VCaP (cell line): ENCODE results near the gene TCF12.

ENCODE experiments used
- H3K27ac ChIP-seq: fragments of 450-650 bp; 2 replicates; pipeline ENCODE4 v1.5.1; 2017
- TF ChIP-seq, protein P1 (sequence below): fragments of 450-650 bp; conservative IDR thresholded peaks from 2 replicates; pipeline ENCODE4 v1.5.1; 2017; ENCODE audit warnings: mild to moderate bottlenecking, moderate library complexity

The TCF12 gene

DNA sequence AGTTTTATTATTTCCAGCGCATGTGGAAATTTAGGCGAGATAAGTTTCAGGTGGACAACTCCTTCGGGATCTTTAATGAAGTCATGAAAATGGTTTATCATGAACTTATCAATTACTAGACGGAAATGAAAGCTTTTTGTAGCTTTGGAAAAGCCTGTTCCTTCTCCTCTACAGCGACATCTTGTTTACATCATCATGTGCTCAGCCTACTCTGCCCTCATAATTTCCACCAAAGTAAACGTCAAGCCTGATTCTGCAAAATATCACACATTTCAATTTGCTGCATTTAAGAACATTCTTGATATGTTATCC, 393.5 kb downstream of the TCF12 start:
- TF ChIP-seq, protein P1, sequence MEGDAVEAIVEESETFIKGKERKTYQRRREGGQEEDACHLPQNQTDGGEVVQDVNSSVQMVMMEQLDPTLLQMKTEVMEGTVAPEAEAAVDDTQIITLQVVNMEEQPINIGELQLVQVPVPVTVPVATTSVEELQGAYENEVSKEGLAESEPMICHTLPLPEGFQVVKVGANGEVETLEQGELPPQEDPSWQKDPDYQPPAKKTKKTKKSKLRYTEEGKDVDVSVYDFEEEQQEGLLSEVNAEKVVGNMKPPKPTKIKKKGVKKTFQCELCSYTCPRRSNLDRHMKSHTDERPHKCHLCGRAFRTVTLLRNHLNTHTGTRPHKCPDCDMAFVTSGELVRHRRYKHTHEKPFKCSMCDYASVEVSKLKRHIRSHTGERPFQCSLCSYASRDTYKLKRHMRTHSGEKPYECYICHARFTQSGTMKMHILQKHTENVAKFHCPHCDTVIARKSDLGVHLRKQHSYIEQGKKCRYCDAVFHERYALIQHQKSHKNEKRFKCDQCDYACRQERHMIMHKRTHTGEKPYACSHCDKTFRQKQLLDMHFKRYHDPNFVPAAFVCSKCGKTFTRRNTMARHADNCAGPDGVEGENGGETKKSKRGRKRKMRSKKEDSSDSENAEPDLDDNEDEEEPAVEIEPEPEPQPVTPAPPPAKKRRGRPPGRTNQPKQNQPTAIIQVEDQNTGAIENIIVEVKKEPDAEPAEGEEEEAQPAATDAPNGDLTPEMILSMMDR, result no peak
- H3K27ac ChIP-seq, result no peak overlapping the region

DNA sequence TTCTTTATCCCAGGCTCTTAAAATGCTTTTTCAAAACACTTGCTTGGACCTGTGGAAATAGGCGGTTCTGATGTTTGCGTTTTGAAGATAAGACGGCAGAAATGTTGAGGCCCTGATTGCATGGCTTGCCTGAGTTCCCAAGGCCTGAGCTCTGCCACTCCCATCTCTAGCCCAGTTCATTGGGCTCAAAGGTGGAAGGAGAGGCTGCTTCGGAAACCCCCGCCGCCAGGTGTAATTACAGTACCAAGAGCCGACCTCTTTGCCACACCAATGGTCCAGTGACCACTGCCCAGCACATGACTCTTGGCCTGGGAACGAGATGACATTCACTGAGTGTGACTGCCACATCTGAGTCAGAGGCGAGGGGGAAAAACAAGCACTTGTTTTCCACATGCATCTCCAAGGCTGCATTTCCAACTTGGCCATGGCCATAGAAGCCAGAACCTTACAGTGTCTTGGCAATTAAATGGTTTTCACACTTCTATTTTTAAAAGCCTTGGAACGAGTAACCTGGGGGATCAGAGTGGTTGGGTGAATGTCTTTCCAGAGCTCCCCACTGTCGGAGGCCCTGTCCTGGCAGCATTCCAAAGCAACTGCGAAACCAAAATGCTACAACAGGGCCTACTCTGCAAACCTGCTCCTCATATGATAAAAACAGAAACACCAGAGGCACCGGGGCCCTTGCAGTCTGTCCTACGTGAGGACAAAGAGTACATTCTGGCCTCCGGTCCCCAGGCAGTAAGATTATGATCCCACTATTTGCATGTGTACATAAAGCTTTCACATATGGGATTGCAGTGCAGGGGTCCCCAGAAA, 394.1 kb downstream of the TCF12 start:
- TF ChIP-seq, protein P1, result no peak

DNA sequence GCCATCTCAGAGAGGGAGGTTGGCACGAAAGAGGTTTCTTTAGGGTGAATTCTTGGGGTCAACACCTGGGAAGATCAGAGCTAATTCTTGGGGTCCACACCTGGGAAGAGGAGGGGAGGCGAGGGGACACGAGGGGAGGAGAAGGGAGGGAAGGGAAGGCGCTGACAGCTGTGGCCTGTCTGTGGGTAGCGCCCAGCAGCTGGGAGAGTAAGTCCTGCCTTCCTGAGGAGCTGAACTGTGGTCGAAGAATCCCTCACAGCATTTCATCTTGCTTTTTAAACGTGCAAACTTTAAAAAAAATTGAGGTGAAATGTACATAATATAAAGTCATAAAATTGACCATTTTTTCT, 394.7 kb downstream of the TCF12 start:
- TF ChIP-seq, protein P1, result no peak
- no peak overlapping the region for H3K27ac ChIP-seq

More for the DNA sequence above, 394.1 kb downstream of the TCF12 start:
- H3K27ac ChIP-seq, result no peak overlapping the region

DNA sequence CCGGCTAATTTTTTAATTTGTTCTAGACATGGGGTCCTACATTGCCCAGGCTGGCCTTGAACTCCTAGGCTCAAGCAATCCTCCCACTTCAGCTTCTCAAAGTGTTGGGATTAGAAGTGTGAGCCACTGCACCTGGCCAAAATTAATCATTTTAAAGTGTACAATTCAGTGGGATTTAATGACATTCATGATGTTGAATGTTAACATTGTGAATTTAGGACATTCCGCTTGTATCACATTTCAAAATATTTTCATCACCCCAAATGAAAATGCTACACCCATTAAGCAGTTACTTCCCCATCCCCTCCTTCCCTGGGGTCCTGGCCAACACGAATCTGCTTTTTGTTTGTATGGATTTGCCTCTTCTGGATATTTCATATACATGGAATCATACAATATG, 395.8 kb downstream of the TCF12 start:
- TF ChIP-seq, protein P1, result no peak
- no peak overlapping the region for H3K27ac ChIP-seq

DNA sequence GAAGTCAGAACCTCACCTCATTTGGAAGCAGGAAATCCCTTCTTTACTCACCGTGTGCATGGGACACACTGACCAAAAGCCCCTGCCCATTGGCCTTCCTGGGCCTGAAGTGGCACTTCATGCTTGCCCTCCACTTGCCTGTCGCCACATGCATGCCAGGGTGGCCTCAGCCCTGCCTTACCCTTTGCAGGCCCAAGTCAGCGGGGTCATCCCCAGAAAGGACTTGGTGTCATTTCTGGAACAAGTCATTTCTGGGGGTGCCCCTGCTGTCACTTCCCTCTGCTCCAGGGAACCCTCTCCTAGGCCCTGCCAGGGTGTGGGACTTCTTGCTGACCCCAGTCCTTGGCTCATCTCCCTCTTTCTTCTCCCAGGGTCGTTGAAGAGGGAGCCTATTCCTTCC, 398.0 kb downstream of the TCF12 start:
- H3K27ac ChIP-seq, result no peak overlapping the region
- TF ChIP-seq, protein P1, result no peak

DNA sequence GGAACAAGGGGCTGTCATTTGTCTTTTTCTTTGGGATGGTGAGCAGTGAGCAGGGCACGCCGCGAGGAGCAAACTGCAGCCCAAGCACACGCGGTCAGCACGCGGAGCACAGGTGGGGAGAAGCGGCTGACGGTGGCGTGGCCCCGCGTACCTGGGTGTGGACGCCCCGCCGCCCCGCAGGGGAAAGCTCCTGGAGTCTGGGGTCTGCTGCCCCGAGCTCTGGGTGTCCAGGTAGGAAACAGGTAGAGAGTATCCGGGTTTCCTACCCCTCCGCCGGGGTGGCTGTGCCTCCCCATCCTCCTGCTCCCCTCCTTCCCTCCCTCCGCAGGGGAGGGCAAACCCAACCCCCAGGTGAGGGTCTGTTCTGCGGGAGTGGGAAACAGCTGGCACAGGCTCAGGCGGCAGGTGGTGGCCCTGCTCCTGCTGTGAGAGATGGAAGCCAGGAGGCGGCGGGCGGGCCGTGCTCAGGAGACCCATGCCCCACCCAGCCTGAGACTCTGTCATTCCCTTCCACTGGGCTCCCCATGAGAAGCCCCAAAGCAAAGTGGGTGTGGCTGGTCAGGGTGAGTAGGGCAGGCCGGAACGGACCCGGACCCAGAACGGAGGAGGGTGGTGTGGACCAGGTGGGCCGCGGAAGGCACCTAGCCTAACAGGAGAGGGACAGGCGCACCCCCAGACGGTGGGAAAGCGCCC, 400.9 kb downstream of the TCF12 start:
- TF ChIP-seq, protein P1, result no peak
- H3K27ac ChIP-seq, result no peak overlapping the region

DNA sequence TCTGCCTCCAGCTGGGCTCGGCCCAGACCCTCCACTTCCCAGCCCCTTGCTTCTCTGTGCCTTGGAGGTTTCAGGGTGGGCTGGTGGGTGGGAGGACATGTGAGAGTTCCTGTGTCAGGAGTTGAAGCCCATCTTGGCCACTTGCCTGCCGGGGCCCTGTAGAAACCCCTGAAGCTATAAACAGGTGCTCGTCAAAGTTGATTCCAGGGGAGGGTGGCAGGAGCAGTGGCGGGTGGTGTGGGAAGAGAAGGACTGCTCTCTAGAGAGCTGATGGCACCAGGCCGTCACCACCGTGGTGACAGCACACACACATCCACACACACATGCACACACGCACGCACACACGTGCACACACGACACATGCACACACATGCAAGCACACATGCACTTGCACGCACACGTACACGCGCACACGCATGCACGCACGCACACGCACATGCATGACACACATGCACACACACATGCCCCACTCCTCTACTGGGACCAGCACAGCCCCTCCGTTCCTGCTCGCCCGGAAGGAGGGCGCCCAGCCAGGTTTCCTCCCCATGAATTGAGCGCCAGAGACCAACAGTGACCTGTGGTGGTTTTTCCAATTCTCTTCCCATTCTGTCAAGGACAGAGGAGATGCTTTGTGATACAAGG, 401.6 kb downstream of the TCF12 start:
- TF ChIP-seq, protein P1, result no peak
- no peak overlapping the region for H3K27ac ChIP-seq
